HG02943 (cell line): ENCODE data around the gene CTNNA1.

Experiments
- ATAC-seq: cut with Tn5 transposase; IDR thresholded peaks from one replicate; pipeline ENCODE4 v1.9.1; 2021; ENCODE audit warnings: mild to moderate bottlenecking, low read depth, moderate library complexity; ENCODE audit not compliant: unreplicated experiment

The CTNNA1 gene

GRCh38 chr5:138978581-138978980 lies 225.4 kb downstream of the CTNNA1 start:
- no peak for ATAC-seq

- ATAC-seq: no peak
These were observed 226.6 kb downstream of the CTNNA1 start for GRCh38 chr5:138979684-138980280.

DNA sequence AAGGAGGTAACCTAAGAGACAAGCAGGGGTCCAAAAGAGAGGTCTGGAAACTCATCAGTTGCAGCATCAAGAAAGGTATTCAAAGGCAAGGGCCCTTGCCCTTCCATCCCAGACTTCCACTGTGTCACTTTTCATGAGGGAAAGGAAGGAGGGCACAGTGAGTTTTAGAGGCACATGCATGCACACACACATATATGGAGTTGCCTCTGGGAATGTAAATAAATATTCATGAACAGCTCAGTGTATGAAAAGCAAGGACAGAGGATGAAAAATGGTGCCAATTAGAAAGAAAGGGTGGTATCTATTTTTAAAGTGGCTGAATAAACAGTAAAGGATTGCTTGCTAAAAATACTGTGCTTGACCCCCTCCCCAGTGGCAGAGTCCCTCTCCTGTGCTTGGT lies 227.2 kb downstream of the CTNNA1 start:
- ATAC-seq: no peak

DNA sequence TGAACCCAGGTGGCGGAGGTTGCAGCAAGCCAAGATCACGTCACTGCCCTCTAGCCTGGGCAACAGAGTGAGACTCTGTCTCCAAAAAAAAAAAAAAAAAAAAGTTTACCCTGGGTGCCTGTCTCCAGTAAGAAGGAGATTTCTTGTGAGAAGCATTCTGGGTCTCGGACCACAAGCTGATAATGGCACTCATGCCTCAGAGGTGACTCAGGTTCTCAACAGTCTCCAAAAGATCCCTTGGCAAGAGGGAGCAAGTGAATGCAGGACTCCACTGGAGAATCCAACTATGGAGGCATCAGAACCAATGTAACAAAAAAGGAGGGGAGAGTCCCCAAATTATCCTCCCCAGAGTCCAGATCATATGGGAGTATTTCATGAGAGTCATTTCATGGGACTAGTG lies 227.9 kb downstream of the CTNNA1 start:
- no peak for ATAC-seq

- ATAC-seq: no peak
These were observed 228.4 kb downstream of the CTNNA1 start for GRCh38 chr5:138981586-138981985.

GRCh38 chr5:138983984-138984383 lies 230.8 kb downstream of the CTNNA1 start:
- no peak for ATAC-seq
